ENCODE measurements around the gene ABCA7.

DNA sequence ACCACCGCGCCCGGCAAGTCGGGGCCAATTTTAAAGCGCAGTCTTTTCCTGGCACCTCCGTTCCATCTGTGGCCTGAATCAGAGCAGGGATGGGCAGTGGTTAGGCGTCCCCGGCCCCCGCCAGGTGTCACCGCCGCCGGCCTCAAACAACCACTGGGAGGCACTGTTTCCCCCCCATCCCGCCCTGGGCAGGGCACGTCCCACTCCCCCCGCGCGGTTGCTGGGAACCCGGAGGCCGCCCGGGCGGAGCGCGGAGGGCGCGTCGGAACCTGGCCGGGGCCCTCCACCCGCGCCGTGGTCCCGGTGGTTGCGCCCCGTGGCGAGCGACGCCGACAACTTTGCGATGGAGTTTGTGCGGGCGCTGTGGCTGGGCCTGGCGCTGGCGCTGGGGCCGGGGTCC lies 39.8 kb upstream of the ABCA7 start, which contains the start of gene GRIN3B:
- TF ChIP-seq, protein P1, sequence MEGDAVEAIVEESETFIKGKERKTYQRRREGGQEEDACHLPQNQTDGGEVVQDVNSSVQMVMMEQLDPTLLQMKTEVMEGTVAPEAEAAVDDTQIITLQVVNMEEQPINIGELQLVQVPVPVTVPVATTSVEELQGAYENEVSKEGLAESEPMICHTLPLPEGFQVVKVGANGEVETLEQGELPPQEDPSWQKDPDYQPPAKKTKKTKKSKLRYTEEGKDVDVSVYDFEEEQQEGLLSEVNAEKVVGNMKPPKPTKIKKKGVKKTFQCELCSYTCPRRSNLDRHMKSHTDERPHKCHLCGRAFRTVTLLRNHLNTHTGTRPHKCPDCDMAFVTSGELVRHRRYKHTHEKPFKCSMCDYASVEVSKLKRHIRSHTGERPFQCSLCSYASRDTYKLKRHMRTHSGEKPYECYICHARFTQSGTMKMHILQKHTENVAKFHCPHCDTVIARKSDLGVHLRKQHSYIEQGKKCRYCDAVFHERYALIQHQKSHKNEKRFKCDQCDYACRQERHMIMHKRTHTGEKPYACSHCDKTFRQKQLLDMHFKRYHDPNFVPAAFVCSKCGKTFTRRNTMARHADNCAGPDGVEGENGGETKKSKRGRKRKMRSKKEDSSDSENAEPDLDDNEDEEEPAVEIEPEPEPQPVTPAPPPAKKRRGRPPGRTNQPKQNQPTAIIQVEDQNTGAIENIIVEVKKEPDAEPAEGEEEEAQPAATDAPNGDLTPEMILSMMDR (conservative IDR thresholded peaks at IDR 0.05 in 1 of 2, IDR thresholded peaks at IDR 0.05 in 1 of 2; ENCODE audit: extremely low read depth in 1 of 2, insufficient read depth in 1 of 2, low read depth in 1 of 2, low read length in 2 of 2): peak; percentile 20 to 62
- no peak for TF ChIP-seq EZH2 (IDR thresholded peaks at IDR 0.05; ENCODE audit: borderline replicate concordance, low read length)

All from mammary epithelial cell (primary cell).